ENCODE results near the gene DNPH1. TPM values are rescaled to one million over a fixed set of nuclear protein-coding genes. Genes with fewer than 3 reads are reported as not detected.

The DNPH1 gene
- total RNA-seq, 3 donors from 2014 or later, result 46.5 to 61.1 (median 53.7) TPM

DNA sequence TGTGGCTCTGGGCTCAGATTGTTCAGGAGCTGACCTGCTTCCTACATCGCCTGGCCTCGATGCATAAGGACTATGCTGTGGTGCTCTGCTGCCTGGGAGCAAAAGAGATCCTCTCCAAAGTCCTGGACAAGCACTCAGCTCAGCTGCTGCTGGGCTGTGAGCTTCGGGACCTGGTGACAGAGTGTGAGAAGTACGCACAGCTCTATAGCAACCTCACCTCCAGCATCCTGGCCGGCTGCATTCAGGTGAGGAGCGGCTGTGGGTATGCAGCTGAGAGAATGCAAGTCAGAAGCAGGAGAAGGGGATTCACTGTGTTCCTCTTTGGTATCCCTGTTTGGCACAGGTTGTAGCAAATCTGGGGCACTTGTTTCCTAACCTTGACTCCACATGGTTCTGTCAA is 29.4 kb downstream of the DNPH1 start:
- DNase-seq (ENCODE audit: low spot score in 2 of 2), result peak in 1 of 2 donors; percentile 5
- Histone ChIP-seq H3K9me3 (no peaks in the 10 kb centered on the region), H3K27me3 (no peaks in the 10 kb centered on the region), H3K36me3 (no peaks in the 10 kb centered on the region), H3K4me1 (no peaks in the 10 kb centered on the region), H3K4me3 (no peak overlapping the region), H3K27ac (no peak overlapping the region)
- intact Hi-C loops (cut with DNase I; ENCODE audit: low total_unique reads), result no loop called here
- TF ChIP-seq POLR2AphosphoS5 (IDR thresholded peaks at IDR 0.05) (no peak), POLR2A (IDR thresholded peaks at IDR 0.05) (no peak)
- TF ChIP-seq, protein P1, sequence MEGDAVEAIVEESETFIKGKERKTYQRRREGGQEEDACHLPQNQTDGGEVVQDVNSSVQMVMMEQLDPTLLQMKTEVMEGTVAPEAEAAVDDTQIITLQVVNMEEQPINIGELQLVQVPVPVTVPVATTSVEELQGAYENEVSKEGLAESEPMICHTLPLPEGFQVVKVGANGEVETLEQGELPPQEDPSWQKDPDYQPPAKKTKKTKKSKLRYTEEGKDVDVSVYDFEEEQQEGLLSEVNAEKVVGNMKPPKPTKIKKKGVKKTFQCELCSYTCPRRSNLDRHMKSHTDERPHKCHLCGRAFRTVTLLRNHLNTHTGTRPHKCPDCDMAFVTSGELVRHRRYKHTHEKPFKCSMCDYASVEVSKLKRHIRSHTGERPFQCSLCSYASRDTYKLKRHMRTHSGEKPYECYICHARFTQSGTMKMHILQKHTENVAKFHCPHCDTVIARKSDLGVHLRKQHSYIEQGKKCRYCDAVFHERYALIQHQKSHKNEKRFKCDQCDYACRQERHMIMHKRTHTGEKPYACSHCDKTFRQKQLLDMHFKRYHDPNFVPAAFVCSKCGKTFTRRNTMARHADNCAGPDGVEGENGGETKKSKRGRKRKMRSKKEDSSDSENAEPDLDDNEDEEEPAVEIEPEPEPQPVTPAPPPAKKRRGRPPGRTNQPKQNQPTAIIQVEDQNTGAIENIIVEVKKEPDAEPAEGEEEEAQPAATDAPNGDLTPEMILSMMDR (IDR thresholded peaks at IDR 0.05), result no peak

- intact Hi-C loops (cut with DNase I; ENCODE audit: low total_unique reads), result no loop called here
- Histone ChIP-seq H3K27ac (no peak overlapping the region), H3K27me3 (no peaks in the 10 kb centered on the region), H3K36me3 (no peaks in the 10 kb centered on the region), H3K9me3 (no peaks in the 10 kb centered on the region), H3K4me1 (no peaks in the 10 kb centered on the region), H3K4me3 (no peak overlapping the region)
- no peak for TF ChIP-seq POLR2AphosphoS5 (IDR thresholded peaks at IDR 0.05)
- TF ChIP-seq, protein P1 (IDR thresholded peaks at IDR 0.05), result no peak
- TF ChIP-seq POLR2A (IDR thresholded peaks at IDR 0.05), result no peak
- peak in 1 of 2 donors; percentile 5 for DNase-seq (ENCODE audit: low spot score in 2 of 2)
Measured at GRCh38 chr6:43196337-43196736, 32.9 kb downstream of the DNPH1 start.

DNA sequence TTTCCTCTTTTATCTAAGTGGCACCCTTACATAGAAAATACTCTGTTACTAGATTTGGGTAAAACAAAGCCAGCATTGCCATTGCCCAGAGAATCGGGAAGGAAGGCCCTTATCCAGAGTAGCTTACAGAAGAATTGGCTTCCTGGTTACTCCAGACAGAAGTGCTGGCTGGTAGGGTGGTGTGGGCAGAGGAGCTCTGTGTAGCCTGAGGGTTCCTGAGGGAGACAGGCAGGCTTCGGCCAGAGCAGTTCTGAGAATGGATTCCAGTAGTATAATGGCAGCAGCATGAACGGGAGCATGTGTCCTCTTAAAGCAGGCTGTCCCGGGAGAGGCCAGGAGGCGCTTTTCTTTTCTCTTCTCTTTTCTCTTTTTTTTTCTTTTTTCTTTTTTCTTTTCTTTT is 35.4 kb downstream of the DNPH1 start:
- Histone ChIP-seq H3K9me3 (no peaks in the 10 kb centered on the region), H3K27ac (no peak overlapping the region), H3K4me3 (no peak overlapping the region), H3K27me3 (no peaks in the 10 kb centered on the region), H3K4me1 (no peaks in the 10 kb centered on the region), H3K36me3 (no peaks in the 10 kb centered on the region)
- peak in 1 of 2 donors; percentile 9 for DNase-seq (ENCODE audit: low spot score in 2 of 2)
- no peak for TF ChIP-seq POLR2A (IDR thresholded peaks at IDR 0.05)
- TF ChIP-seq, protein P1 (IDR thresholded peaks at IDR 0.05), result no peak
- intact Hi-C loops (cut with DNase I; ENCODE audit: low total_unique reads), result no loop called here

- Histone ChIP-seq H3K27ac (no peak overlapping the region), H3K36me3 (no peaks in the 10 kb centered on the region), H3K4me1 (no peaks in the 10 kb centered on the region), H3K27me3 (no peaks in the 10 kb centered on the region), H3K9me3 (no peaks in the 10 kb centered on the region), H3K4me3 (no peak overlapping the region)
- TF ChIP-seq, protein P1 (IDR thresholded peaks at IDR 0.05), result no peak
- DNase-seq (ENCODE audit: low spot score in 2 of 2), result no peak
- intact Hi-C loops (cut with DNase I; ENCODE audit: low total_unique reads), result no loop called here
Measured at GRCh38 chr6:43192911-43193310, 36.4 kb downstream of the DNPH1 start.

DNA sequence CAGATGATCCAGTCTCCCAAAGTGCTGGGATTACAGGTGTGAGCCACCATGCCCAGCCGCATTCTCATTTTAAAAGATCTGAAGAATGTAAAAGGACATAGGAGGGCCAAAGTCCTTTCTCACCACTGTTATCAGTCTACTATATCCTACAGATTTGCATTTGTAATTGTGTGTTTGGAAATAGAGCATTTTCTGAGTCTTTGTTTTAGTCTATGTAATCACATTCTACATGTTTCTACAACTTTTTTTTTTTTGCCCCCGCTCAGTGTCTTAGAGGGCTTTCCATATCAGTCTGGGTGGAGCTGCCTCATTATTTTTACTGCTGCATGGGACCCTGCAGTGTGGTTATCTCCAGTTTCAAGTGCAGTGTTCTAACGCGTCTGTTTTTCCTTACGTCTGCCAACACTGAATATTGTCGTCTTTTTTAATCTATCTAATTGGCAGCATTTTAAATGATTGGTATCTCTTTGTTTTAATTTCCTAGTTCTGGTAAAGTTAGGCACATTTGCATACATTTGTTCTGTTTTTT is 39.4 kb downstream of the DNPH1 start:
- intact Hi-C loops (cut with DNase I; ENCODE audit: low total_unique reads), result no loop called here
- no peak overlapping the region for H3K4me3 ChIP-seq
- no peak overlapping the region for H3K27ac ChIP-seq
- DNase-seq (ENCODE audit: low spot score in 2 of 2), result no peak
- H3K27me3 ChIP-seq, result no peaks in the 10 kb centered on the region
- TF ChIP-seq, protein P1 (IDR thresholded peaks at IDR 0.05), result no peak
- no peak for TF ChIP-seq POLR2AphosphoS5 (IDR thresholded peaks at IDR 0.05)
- no peak for TF ChIP-seq POLR2A (IDR thresholded peaks at IDR 0.05)
- no peaks in the 10 kb centered on the region for H3K4me1 ChIP-seq
- no peaks in the 10 kb centered on the region for H3K36me3 ChIP-seq
- H3K9me3 ChIP-seq, result no peaks in the 10 kb centered on the region

Measured in breast epithelium (tissue), 4 donors.